VCaP (cell line): ENCODE data around the gene SND1.

Experiments
- H3K27ac ChIP-seq: fragments of 450-650 bp; 2 replicates; pipeline ENCODE4 v1.5.1; 2017
- TF ChIP-seq, protein P1 (sequence below): fragments of 450-650 bp; conservative IDR thresholded peaks from 2 replicates; pipeline ENCODE4 v1.5.1; 2017; ENCODE audit warnings: mild to moderate bottlenecking, moderate library complexity

Gene SND1

DNA sequence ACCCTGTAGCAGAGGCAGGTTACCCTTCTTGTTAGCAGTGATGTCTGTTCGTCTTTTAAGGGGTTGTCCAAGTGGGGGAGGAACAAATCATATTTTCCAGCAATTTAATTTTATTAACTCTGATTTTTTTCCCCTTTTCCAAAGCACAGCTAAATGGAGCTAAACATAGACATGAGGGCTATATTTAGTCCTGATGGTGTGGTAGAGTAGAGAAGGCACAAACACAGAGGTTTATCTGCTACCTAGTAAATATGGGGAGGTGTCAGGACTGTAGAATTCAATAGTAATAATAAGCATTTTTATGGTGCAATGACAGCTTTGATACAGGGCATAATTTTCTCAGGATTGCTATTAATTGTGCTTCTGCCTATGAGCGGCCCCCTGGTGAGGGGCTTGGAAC lies 356.8 kb downstream of the SND1 start:
- H3K27ac ChIP-seq = no peak overlapping the region

DNA sequence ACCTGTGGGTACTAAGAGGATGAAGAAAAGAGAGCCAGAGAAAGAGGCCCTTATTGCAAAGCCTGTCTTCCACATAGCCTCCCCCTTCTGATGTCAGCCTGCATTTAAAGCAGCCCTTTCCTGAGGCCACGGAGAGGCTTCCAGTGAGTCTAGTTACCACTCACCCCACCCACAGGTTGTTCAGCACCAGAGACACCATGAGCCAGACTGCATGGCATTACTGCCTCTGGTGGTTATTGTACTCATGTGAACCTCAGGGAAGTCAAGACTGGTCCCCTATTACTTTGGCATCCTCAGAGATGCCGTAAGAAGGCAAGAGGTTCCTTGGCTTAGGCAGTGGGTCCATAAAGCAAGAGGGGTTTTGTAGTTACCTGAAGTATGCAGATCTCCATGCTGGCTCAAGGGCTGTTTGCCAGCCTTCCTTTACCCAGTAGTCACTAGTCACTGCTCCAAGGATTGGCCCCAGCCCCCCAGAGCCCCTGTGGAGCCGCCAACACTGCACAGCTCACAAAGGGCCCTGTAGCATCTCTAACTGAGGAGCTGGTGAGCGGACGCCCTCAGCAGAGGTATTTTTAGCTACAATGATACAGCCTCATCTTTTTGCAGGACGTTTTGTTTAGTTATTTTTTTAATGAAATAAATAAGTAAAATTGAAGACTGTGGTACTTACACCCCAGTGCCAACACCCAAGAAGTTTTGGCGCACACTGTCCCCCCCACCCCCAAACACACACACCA lies 358.6 kb downstream of the SND1 start:
- TF ChIP-seq, protein P1, sequence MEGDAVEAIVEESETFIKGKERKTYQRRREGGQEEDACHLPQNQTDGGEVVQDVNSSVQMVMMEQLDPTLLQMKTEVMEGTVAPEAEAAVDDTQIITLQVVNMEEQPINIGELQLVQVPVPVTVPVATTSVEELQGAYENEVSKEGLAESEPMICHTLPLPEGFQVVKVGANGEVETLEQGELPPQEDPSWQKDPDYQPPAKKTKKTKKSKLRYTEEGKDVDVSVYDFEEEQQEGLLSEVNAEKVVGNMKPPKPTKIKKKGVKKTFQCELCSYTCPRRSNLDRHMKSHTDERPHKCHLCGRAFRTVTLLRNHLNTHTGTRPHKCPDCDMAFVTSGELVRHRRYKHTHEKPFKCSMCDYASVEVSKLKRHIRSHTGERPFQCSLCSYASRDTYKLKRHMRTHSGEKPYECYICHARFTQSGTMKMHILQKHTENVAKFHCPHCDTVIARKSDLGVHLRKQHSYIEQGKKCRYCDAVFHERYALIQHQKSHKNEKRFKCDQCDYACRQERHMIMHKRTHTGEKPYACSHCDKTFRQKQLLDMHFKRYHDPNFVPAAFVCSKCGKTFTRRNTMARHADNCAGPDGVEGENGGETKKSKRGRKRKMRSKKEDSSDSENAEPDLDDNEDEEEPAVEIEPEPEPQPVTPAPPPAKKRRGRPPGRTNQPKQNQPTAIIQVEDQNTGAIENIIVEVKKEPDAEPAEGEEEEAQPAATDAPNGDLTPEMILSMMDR = no peak
- peak overlapping the region; percentile 26 for H3K27ac ChIP-seq

More for the DNA sequence above, 356.8 kb downstream of the SND1 start:
- TF ChIP-seq, protein P1 = no peak

DNA sequence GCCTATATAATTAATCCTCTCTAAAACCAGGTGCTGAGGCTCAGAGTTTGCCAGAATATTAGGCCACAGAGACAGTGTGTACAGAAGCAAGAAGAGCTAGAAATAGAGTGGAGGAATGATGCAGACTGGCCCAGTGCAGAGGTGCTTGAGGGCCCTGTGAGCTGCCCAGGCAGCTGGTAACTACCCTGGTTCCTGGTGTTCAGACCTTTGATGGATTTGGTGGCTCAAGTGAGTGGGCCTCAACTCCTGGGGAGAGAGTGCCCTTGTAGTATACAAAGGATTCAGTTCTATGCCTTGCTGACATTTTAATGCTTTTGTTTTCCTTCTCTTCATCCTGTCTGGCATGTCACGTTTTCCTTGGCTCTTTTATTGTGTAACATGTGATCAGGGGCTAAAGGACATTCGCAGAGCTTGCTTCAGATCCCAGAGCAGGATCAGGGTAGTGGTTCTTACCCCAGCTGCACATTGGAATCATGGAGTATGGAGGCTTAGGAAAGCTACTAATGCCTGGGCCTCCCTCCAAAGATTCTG lies 359.2 kb downstream of the SND1 start:
- TF ChIP-seq, protein P1 = no peak

DNA sequence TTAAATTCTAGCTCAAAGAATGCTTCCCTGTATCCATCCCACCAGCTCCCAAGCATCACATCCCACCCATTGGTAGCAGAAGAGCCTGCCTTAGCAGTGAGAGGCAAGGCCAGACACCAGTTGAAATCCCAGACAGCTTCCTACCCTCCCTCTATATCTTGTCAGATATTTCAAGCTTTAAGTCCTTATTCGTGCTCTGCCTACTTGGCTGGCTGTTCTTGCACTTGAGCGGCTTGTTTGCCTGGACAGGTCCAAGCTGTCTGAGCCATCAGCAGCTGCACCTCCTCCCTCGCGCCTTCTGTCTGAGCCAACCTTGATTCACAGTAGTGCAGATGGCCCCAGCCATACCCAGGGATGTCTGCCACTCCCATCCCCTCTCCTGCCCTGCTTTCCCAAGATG lies 362.8 kb downstream of the SND1 start:
- TF ChIP-seq, protein P1 = no peak
- no peak overlapping the region for H3K27ac ChIP-seq

More for the DNA sequence above, 359.2 kb downstream of the SND1 start:
- H3K27ac ChIP-seq = peak overlapping the region; percentile 26

- H3K27ac ChIP-seq = no peak overlapping the region
- TF ChIP-seq, protein P1 = no peak
Observed at GRCh38 chr7:128017460-128017859, 365.5 kb downstream of the SND1 start.

GRCh38 chr7:128017862-128018845 lies 366.2 kb downstream of the SND1 start:
- TF ChIP-seq, protein P1 = no peak
- no peak overlapping the region for H3K27ac ChIP-seq

DNA sequence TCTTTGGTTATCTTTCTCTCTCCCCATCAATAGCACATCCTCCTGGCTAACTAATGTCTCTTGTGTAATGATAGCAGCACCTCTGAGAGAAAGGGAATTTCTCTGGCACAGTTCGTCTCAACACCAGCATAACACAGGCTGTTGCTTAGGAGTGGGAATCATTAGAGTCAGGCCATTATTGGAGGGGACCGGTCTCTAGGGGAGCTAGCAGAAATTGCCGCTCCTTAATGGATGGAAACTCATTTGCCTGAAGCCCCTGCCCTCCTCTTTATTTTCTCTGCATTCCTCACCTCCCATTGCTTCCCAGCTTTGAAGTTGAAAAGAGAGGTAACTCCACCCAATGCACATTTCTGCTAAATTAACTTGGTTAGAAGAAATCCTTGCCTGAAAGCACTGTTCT lies 367.3 kb downstream of the SND1 start:
- TF ChIP-seq, protein P1 = no peak
- H3K27ac ChIP-seq = no peak overlapping the region
